ENCODE measurements around the gene REXO1. TPM values are rescaled to one million over a fixed set of nuclear protein-coding genes. Genes with fewer than 3 reads are reported as not detected.

The REXO1 gene
- total and polyA plus RNA-seq, 2 donors (not counting 3 experiments of a cell fraction or from before 2014, with no cell fraction given), result 41.1 to 56.9 TPM

- CTCF ChIA-PET, result interaction anchor here (0.9 to 1.5 kb wide), 2 partner anchors 18 to 136 kb away, joined by 3 to 4 read pairs; no protein-coding TSS in a partner anchor
- FAIRE-seq (no peak), DNase-seq (ENCODE audit: low read depth, low spot score) (no peak)
- Histone ChIP-seq H3K4me1 (ENCODE audit: control insufficient read depth, extremely low read depth, insufficient read depth, low read length) (peaks cover 8% of the 10 kb centered on the region), H3K27ac (ENCODE audit: insufficient read depth, low read depth, low read length) (no peak overlapping the region), H3K9me1 (replicated peaks; ENCODE audit: control insufficient read depth, extremely low read depth, insufficient read depth, low read length) (no peaks in the 10 kb centered on the region), H3K9me3 (replicated peaks; ENCODE audit: control insufficient read depth, insufficient read depth, low read length) (no peaks in the 10 kb centered on the region), H4K20me1 (replicated peaks; ENCODE audit: control insufficient read depth, extremely low read depth, insufficient read depth, low read length) (no peaks in the 10 kb centered on the region), H3K36me3 (ENCODE audit: control insufficient read depth in 2 of 2, extremely low read depth in 1 of 2, insufficient read depth in 2 of 2, low read length in 2 of 2) (no peaks in the 10 kb centered on the region), H3K4me3 (replicated peaks in 1 of 3; ENCODE audit: insufficient read depth in 1 of 3, low read depth in 1 of 3, low read length in 3 of 3) (no peak overlapping the region), H3K9ac (replicated peaks; ENCODE audit: extremely low read depth, insufficient read depth, low read length) (no peak overlapping the region), H3K4me2 (ENCODE audit: insufficient read depth, low read length) (no peak overlapping the region), H2AFZ (ENCODE audit: low read depth, low read length) (no peak overlapping the region), H3K79me2 (ENCODE audit: control insufficient read depth, insufficient read depth, low read length) (no peaks in the 10 kb centered on the region), H3K27me3 (ENCODE audit: control insufficient read depth in 2 of 2, insufficient read depth in 2 of 2, low read length in 2 of 2) (no peaks in the 10 kb centered on the region)
- no peak for TF ChIP-seq EZH2 (IDR thresholded peaks at IDR 0.05; ENCODE audit: borderline replicate concordance, low read depth, low read length, severe bottlenecking)
- TF ChIP-seq MYC (IDR thresholded peaks at IDR 0.05; ENCODE audit: low read depth, low read length), result no peak
- TF ChIP-seq GATA2 (IDR thresholded peaks at IDR 0.05; ENCODE audit: insufficient read depth, insufficient read length, low read depth, low read length), result no peak
- no peak for TF ChIP-seq POLR2A (IDR thresholded peaks at IDR 0.05; ENCODE audit: low read depth, low read length)
- TF ChIP-seq JUN (IDR thresholded peaks at IDR 0.05; ENCODE audit: borderline replicate concordance, insufficient read depth, insufficient read length, low read depth), result no peak
- TF ChIP-seq POLR2AphosphoS5 (IDR thresholded peaks at IDR 0.05; ENCODE audit: insufficient read depth, low read depth, low read length), result no peak
- TF ChIP-seq FOS (IDR thresholded peaks at IDR 0.05; ENCODE audit: borderline replicate concordance, insufficient read depth, low read length), result no peak
- no peak for TF ChIP-seq CTCF (IDR thresholded peaks at IDR 0.05; ENCODE audit: extremely low read depth in 1 of 2, insufficient read depth in 1 of 2, low read depth in 1 of 2, low read length in 2 of 2)
- TF ChIP-seq MAX (IDR thresholded peaks at IDR 0.05; ENCODE audit: insufficient read depth, insufficient read length), result no peak
- POLR2A ChIA-PET, result no interaction called here
- no TSS peak for BruUV-seq (replicated peaks)
- intact Hi-C loops (cut with micrococcal nuclease) (no loop called here), dilution Hi-C loops (cut with MboI; ENCODE audit: extremely low pct_ligation_motif_present, low sequenced_read_pairs) (no loop called here)
These were observed 40.4 kb downstream of the REXO1 start for GRCh38 chr19:1807695-1808394.

Data from endothelial cell of umbilical vein (primary cell).